ENCODE results near the gene CFI.

Gene CFI

DNA sequence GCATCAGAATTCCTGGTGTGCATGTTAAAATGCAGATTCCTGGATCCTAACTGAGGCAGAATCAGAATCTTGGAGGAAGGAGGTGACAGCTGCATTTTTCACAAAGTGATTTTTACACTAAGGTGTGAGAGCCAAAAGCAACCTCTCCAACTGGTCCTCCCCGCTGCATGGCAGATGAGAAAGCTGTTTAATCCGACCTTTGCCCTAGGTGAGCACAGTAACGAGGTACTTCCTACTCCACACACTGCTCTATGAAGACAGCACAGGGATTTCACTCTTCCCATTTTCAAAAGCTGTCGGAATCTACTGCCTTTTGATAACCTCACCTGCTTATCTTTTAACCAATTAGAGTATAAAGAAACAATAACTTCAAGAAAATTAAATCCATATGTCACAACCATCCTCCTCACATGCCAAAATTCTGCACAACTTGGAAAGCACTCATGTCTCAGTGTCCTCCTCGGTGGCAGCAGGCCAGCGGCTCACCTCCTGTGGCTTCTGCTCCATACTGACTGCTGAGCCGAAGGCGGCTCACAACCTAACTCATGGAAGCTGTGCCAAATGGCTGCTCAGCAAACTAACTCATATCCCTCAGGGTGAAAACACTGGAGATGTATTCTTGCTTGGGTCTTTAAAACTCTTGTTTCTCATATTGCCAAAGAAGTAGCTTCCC lies 102.1 kb downstream of the CFI start:
- DNase-seq (ENCODE audit: extremely low spot score, insufficient read length, low read depth) (no peak), FAIRE-seq (no peak)

DNA sequence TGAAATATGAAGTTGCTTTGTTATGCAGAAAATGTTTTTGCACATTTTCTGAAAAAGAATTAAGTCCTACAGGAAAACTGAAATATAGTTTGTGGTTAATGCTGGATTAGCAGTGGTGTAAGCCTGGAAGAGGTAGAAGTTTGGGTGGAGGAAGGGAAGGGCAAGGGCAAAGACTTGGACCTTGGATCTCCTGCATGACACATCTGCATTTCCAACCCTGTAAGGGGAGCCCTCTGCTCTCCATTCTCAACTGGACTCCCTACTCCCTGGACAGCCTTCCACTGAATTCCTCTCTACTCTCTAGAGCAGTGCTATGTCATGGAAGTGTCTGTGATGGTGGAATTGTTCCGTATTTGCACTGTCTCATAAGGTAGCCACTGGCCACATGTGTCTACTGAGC lies 103.1 kb downstream of the CFI start:
- FAIRE-seq: no peak

DNA sequence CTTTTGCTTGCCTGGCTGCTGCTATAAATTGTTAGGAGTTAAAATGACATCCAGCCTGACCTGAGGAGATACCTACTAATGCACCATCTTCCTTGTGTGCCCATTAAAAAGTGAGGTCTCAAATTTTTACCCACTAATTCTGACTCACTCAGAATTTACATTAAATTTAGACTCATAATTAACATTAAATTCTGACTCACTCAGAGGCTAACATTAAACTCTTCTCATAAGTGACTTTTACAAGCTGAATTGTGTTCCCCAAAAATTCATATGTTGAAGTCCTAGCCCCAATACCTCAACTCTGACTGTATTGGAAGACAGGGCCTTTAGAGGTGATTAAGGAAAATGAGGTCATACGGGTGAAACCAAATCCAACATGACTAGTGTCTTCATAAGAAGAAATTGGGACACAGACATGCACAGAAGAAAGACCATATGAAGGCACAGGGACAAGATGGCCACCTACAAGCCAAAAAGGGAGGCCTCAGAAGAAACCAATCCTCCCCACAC lies 110.3 kb downstream of the CFI start:
- FAIRE-seq: no peak
- no peak for DNase-seq (ENCODE audit: extremely low spot score, insufficient read length, low read depth)

More for the DNA sequence above, 103.1 kb downstream of the CFI start:
- no peak for DNase-seq (ENCODE audit: extremely low spot score, insufficient read length, low read depth)

All from GM18507 (cell line).